H54 (cell line): ENCODE measurements around the gene CMIP.

Experiments used
- DNase-seq: peaks from one replicate; pipeline ENCODE4 v3.0.0; 2011; ENCODE audit warnings: low spot score, mixed read lengths; ENCODE audit not compliant: insufficient read length
- FAIRE-seq: peaks from 3 replicates; lab custom pipeline; 2011; peaks lifted over from hg19 to GRCh38; lab: Jason Lieb, UNC
- POLR2A ChIP-seq: IDR thresholded peaks from 2 replicates; pipeline ENCODE4 v1.6.1; 2011; ENCODE audit warnings: low read depth, mild to moderate bottlenecking, low read length

Gene CMIP

DNA sequence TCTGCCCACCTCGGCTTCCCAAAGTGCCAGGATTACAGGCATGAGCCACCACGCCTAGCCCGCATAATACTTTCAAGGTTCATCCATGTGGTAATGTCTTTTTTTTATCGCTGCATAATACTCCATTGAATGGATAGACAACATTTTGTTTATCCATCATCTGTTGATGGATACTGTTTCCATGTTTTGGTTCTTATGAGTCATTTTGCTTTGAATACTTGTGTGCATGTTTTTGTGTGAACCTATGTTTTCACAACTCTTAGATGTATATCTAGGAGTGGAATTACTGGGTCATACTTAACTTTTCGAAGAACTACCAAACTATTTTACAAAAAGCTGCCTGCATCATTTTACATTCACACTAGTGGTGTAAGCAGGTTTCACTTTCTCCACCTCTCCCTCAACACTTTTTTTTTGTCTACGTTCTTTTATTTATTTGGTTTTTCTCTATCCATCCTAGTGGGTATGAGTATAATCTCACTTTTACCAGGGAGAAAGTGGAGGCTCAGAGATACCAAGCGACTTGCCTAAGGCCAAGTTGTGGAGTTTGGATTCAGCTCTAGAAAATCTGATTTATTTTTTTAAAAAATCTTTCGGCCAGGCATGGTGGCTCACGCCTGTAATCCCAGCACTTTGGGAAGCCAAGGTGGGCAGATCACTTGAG, 151.2 kb downstream of the CMIP start:
- TF ChIP-seq POLR2A: no peak
- no peak for DNase-seq
- FAIRE-seq: no peak

DNA sequence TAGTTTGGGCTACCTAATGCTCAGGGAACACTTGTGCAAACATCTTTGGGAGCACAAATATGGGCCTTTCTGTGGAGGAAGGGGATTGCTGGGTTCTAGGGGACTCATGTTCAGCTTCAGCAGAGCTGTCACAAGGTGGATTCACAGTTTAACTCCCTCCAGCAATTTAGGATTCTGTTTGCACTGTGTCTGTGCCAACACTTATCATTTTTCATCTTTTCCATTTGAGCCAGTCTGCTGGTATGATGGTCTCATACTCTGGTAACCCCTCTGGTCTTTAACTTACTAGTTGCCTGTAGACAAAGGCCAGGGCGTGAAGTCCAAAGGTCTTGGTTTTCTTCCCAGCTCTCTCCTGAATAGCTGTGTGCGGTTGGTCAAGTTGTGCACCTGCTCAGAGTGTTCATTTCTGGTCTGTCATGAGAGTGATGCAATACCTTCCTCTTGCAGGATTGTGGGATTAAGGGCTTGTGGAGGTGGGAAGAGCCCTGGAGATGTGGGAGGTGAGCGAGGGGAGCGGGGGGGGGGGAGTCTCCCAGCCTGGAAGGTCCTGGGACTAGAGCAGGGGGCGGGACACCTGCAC, 152.6 kb downstream of the CMIP start:
- FAIRE-seq (no peak), DNase-seq (no peak)
- TF ChIP-seq POLR2A: no peak

DNA sequence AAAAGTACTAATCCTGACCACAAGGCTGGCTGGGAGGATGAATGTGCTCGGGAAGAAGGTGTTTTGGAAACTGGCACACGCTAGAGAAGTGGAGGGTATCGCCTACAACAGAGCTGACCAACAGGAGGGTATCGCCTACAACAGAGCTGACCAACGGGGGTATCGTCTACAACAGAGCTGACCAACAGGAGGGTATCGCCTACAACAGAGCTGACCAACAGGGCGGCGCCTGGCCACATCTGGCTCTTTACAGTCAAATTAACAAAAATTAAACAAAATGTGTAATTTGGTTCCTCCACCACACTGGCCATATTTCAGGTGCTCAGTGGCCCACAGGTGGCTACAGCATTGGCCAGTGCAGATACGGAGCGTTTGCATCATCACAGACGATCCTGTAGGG, 153.5 kb downstream of the CMIP start:
- no peak for FAIRE-seq
- no peak for DNase-seq
- TF ChIP-seq POLR2A: no peak

DNA sequence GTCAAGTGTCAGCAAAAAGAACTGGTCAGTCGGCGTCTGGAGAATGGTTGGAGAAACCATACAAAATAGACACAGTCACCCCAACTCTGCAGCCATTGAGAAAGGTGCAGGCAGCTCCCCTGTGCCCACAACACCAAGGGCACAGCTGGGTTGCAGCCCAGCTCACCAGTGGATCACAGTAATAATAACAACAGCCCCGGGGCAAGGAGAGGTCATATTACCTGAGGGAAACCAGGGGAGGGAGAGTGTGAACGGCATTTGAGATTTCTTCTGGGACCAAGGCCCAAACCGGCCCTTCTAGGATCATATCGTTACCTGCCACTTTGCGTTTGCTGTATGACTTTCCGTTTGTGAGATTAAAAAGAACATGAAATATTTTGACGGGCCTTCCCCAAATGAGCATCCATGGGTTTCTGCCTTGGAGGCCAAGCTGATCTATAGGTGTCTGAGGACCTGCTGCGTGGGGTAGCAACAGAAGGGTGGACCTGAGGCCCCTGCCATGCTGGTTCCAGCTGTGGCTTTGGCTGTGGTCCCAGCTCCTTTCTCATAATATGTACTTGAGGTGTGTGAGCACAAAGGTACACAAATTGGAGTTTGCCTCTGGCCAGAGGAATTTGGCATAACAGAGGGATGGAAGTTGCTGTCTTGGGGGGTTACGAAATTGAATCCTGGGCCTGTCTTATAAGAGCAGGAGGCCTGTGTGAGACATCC, 154.6 kb downstream of the CMIP start:
- FAIRE-seq: no peak
- TF ChIP-seq POLR2A: no peak
- DNase-seq: no peak

DNA sequence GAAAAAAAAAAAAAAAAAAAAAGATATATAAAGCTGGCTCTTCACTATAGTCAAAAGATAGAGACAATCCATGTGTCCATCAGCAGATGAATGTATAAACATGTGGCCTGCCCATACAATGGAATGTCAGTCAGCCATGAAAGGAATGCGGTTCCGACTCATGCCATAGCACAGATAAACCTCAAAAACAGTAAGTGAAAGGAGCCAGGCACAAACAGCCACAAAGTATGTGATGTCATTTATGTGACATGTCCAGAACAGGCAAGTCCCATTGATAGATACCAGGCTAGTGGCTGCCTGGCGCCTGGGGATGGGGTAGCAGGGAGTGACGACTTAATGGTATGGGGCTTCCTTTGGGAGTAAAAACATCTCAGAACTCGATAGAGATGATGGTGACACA, 155.7 kb downstream of the CMIP start:
- no peak for TF ChIP-seq POLR2A
- peak; percentile 61 for DNase-seq
- no peak for FAIRE-seq

DNA sequence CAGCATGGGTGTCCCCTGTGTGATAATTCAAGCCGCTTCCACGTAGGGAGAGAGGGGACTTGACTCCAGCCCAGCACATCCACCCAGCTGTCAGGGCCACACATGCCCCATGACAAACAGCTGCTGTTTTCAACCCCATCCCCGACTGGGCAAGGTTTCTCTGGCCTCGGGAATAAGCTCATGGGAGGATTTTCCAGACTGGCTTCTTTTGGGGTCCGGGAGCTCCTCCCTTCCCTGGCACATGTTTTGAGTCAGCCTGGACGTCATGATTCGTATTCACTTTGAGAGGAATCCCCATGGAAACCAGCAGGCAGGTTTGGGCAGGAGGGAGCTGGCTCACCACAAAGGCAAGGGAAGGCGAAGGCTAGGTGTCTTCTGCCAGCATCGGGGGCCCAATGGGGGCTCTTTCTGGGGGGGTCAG, 156.4 kb downstream of the CMIP start:
- FAIRE-seq (no peak), DNase-seq (peak; percentile 70)
- no peak for TF ChIP-seq POLR2A

DNA sequence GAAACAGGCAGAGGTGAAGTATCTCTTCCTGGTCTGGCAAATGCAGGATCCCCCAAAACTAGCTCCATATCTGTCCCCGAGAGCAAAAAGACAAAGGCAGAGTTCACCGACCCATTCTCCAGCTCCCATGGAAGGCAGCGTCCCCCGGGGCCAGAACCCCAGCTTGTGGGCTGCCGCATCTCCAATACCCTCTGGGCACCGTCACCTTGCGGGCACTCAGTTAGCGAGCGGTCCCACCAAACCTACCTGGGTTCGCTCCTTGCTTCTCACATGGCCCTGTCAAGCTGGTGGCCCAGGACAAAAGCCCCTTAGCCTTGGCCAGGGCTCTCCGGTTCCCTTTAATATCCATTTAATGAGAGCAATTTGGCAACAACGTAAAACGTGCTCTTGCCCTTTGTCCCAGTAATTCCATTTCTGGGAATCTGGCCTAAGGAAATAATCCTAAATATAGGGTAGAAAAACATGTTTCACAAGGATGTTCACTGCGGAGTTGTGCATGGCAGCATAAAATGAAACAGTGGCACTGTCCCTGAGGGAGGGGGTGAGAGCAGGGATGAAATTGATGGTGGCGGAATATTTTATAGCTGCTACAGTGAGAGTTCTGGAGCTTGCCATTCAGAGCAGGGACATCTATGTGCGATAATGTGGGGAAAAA, 157.1 kb downstream of the CMIP start:
- no peak for TF ChIP-seq POLR2A
- no peak for DNase-seq
- FAIRE-seq: no peak

DNA sequence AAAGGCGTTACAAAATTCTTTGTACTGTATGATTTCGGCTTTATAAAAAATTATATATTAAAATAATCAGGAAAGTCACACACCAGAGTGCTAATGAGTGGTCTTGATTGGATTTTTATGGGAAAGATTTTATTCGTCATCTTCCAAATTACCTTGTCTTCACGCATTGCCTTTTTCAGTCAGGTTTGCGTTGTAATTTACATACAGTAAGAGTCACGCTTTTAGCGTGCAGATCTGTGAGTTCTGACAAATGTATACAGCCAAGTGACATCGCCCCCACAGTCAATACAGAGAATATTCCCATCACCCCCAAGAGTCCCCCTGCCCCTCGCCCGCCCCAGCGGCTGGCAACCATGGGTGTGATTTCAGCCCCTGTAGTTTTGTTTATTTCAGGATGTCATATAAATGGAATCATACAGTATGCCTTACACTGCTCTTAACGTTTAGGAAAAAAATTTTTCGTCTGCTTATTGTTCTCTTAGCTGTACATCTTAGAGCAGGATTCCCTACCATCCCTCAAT, 157.7 kb downstream of the CMIP start:
- DNase-seq: no peak
- TF ChIP-seq POLR2A: no peak
- no peak for FAIRE-seq

DNA sequence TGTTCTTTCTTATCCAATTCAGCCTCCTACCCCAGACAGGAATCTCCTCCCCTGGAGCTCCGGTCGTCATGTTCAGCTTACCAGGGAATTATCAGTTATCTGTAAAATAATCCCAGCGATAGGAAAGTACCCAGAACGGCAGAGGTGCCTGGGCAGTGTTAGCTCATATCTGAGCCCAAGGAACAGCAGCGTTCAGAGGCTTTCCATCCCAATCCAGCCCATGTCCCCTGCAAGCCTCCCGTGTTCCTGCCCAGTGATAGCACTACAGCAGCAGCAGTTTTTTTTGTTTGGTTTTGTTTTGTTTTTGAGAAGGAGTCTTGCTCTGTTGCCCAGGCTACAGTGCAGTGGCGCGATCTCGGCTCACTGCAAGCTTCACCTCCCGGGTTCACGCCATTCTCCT, 158.2 kb downstream of the CMIP start:
- FAIRE-seq: no peak

DNA sequence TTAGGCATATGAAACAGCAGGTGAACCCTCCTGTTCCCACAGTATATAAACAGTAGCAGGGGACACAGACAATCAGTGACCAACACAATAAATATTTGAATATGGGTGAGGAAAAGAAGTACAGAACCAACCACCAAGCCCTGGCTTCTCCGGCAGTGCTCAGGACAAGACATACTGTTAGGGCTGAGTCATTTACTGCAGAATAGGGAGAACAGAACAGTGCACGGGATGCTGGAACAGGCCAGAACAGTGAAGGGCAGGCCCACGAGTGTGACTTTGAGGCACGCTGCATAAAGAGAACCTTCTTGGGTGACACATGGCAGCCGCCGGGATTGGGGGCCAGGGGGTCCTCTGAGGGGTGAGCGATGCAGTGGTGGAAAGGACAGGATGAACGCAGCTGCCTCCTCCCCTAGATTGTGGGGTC, 160.4 kb downstream of the CMIP start:
- no peak for TF ChIP-seq POLR2A
- FAIRE-seq: no peak

More for the DNA sequence above, 158.2 kb downstream of the CMIP start:
- no peak for DNase-seq
- no peak for TF ChIP-seq POLR2A

DNA sequence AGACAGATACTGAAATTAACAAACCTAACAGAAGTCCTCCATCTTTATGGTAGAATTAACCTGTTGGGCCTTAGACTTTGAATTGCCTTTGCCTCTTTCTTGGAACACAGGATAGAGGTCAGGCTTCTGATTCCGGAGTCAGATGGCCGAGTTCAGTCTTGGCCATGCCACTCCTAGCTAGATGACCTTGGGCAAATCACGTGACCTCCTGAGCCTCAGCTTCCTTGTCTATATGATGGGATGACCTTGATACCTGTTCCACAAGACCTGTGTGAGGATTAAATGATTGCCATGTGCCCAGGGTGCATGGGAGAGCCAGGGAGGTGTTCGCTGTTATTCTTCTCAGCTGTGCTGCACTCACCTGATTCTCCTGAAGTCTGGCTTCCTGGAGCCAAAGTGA, 161.4 kb downstream of the CMIP start:
- no peak for DNase-seq
- FAIRE-seq: no peak
- no peak for TF ChIP-seq POLR2A

More for the DNA sequence above, 160.4 kb downstream of the CMIP start:
- DNase-seq: peak; percentile 92

DNA sequence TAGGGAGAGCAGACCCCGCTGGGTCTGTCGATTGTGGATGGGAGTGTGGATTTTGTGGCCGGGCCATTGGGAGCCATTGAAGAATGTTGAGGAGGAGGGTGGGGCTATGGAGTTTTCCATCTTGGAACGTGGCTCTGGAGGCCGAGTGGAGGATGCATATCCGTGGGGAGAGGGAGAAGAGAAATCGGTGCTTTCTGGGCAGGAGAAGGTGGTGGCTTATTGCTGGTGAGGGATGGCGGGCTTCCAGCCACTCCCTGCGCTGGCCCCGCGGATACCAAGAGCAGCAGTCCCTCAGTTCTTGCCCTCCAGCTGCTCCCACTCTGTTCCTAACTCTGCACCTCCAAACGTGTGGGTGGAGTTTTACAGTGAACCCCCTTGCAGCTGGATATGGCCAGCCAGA, 162.4 kb downstream of the CMIP start:
- DNase-seq (no peak), FAIRE-seq (no peak)
- no peak for TF ChIP-seq POLR2A

DNA sequence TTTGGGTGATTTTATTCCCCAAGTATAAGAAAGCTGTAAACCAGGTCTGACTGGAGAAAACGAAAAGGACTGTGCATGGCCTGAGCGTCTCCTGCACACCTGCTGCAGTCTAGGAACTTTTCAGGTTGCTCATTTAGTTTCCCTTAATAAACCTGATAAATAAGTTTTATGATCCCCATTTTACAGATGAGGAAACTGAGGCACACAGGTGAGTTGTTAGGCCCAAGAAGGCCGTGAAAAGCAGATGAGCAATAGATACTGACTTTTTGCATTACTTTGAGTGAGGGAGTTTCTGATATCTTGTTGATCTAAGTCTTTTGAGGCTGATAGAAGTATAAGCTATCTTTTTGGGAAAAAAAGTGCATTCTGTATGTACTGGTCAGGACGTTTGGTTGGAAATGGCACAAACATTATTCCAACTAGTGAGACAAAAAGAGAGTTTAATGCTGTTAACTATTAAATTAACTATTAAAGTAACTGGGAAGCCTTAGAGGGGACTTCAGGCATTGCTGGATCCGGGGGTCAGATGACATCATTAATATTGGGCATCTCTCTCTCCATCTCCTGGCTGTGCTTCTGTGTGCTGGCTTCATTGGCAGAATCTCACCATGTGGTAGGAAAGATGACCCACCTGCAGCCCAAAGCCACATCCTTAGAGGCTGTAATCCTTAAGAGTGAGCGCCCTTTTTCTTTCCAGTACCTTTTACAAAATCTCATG, 163.4 kb downstream of the CMIP start:
- no peak for DNase-seq
- TF ChIP-seq POLR2A: no peak
- FAIRE-seq: no peak

DNA sequence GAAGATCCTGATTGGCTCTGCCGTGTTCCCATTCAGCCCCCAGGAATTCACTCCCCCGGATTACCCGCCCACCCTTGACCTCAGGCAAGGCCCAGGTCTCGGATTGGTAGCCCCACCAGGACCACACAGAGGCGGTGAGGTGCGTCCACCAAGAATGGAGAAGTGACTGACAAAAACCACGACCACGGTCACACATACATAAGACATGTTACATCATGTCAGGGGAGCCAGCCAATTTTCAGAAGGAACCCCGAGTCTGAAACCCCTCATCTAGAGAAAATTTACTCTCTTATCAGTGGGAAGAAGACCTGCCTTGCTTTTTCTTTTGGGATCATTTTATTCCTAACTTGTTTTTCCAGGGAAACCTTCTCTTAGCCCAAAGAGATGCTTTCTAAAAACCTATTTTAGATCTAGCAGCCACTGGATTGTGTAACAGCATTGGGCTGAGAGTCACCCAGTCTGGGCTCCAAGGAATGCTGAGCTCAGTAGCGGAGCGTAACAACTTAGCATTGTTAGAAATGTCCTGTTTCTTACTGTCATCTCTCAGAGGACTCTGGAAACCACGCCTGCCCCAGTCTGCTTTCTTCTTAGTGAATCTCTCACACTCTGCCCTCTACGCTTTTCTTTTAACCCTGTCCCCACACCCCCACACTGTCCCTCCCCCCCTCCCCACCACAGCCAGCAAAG, 164.1 kb downstream of the CMIP start:
- TF ChIP-seq POLR2A: no peak
- DNase-seq (no peak), FAIRE-seq (no peak)
